ENCODE results near the gene HSFX4. TPM values are rescaled to one million over a fixed set of nuclear protein-coding genes. Genes with fewer than 3 reads are reported as not detected.
A peak's percentile ranks its signal among the peaks of the same experiment; 100 is the strongest.

Gene HSFX4
- total and polyA plus RNA-seq, 7 donors, result 0.08 TPM; not detected in 6

DNA sequence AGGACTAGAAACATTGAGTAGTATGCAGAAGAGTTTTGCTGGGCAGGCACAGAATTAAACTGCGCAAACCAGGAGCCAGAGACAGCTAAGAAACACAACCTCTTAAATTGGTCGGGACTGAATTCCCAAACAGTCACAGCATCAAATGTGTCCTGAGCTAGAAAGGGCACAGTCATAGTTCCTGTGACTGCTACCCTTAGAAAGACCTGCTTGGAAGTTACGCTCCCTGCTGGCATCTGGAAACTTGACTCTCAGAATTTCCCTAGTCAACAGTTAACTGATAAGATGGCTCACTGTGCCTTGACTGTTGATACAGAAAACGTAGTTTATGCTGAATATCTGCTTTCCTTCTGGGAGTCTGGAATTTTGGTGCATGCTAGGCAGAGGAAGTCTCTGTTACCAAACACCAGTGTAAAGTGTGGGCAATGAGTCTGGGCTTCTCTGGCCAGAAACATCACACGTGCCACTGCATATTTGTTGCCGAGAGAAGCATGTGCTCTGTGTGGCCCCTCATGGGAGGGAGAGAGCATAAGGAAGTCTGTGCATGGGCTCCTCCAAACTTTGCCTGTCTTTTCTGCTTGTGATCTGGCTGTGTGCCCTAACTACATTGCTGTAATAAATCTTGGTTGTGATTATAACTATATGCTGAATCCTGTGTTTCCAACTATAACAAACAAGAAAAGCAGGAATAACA lies 20.5 kb downstream of the HSFX4 start:
- H3K4me1 ChIP-seq, result peaks cover 6% of the 10 kb centered on the region
- no peak for DNase-seq
- no peaks in the 10 kb centered on the region for H3K9me3 ChIP-seq
- 30 to 43% (median 41%) methylated on average over 6 of the region's 6 CpGs for WGBS, 3 donors
- peak; percentile 50 to 76 (median 64) for ATAC-seq
- no peak overlapping the region for H3K4me3 ChIP-seq
- intact Hi-C loops (cut with DNase I), result loop anchor here (10.0 kb wide), 3 partner anchors 265 to 735 kb away; no protein-coding TSS in a partner anchor
- no peak for TF ChIP-seq CTCF (IDR thresholded peaks at IDR 0.05)
- H3K36me3 ChIP-seq (ENCODE audit: insufficient read depth in 1 of 2, low read depth in 1 of 2), result peaks cover 3 to 24% of the 10 kb centered on the region in 2 donors
- H3K27ac ChIP-seq, result peak overlapping the region; percentile 50
- no peaks in the 10 kb centered on the region for H3K27me3 ChIP-seq (ENCODE audit: insufficient read depth in 3 of 3, low read length in 2 of 3)

DNA sequence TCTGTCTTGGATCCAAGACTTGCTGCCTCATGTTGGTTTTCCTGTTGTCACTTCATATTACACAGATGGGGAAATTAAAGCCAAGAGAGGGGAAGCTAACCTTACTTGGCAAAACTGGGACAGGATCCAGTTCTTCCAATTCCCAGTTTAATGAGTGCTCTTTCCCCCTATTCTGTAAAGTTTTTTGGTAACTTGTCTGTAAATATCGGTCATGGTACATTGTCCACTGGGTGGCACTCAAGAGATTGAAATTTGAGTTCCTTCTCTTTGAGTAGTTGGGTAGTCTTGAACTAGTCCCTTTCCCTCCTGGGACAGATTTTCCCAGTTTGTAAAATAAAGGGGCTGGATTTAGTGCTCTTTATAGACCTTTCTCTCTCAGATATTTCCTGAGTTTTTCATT lies 21.3 kb downstream of the HSFX4 start:
- DNase-seq, result no peak
- peaks cover 3 to 24% of the 10 kb centered on the region in 2 donors for H3K36me3 ChIP-seq (ENCODE audit: insufficient read depth in 1 of 2, low read depth in 1 of 2)
- intact Hi-C loops (cut with DNase I), result loop anchor here (10.0 kb wide), 3 partner anchors 264 to 734 kb away; no protein-coding TSS in a partner anchor
- no peak overlapping the region for H3K4me3 ChIP-seq
- no peaks in the 10 kb centered on the region for H3K27me3 ChIP-seq (ENCODE audit: insufficient read depth in 3 of 3, low read length in 2 of 3)
- peak overlapping the region; percentile 50 for H3K27ac ChIP-seq
- H3K4me1 ChIP-seq, result peaks cover 6% of the 10 kb centered on the region
- peak in 3 of 4 donors; percentile 58 to 77 (median 60) for ATAC-seq
- no peaks in the 10 kb centered on the region for H3K9me3 ChIP-seq
- WGBS, 3 donors, result 3 to 23% (median 9%) methylated on average over 1 of the region's 1 CpG
- peak; percentile 41 for TF ChIP-seq CTCF (IDR thresholded peaks at IDR 0.05)

DNA sequence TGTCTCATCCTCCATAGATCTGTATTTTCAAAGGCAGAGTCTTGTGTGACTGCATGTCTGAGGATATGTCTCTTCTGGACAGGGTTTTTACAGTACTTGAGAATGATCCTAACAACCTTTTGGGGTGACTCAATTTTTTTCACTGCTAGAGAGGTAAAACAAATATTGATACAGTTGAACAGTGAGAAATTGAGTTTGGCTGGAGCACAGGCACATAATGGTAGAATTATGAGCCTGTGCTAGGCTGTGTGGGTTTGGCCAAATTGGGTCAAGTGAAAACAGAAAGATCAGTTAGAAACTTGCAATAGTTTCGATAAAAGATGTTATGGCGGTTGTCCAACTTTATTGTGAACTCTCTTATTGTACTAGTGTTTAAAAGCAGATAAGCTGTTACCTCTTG lies 32.2 kb downstream of the HSFX4 start:
- Histone ChIP-seq H3K36me3 (ENCODE audit: insufficient read depth in 1 of 2, low read depth in 1 of 2) (peaks cover 0 to 30% of the 10 kb centered on the region in 2 donors), H3K27ac (no peak overlapping the region), H3K4me1 (no peaks in the 10 kb centered on the region), H3K4me3 (no peak overlapping the region), H3K27me3 (ENCODE audit: insufficient read depth in 3 of 3, low read length in 2 of 3) (no peaks in the 10 kb centered on the region), H3K9me3 (no peaks in the 10 kb centered on the region)
- ATAC-seq (no peak), DNase-seq (no peak)
- intact Hi-C loops (cut with DNase I), result loop anchor here (5.0 to 10.0 kb wide), 4 partner anchors 396 to 753 kb away; partner anchors contain the start of gene MAMLD1 (in 1 of the 2)
- 84 to 92% (median 86%) methylated on average over 2 of the region's 2 CpGs for WGBS, 3 donors
- no peak for TF ChIP-seq CTCF (IDR thresholded peaks at IDR 0.05)

DNA sequence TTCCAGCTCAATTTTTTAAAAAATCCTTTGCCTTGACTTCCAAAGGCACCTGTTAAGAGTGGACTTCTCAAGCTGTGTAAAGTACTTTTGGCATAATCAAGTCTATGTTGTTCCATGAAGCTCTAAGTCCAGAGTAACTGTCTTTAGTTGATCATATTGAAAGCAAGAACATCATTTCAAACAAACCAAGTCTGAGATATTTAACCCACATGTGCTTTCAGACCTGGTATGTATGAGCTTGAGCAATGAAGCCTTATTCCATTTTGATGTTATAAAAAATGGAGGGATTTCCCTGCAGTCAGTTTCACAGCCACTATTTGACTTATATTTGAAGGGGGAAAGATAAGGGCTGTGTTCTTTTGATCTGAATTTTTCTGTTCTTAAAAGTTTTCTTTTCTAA lies 32.6 kb downstream of the HSFX4 start:
- H3K4me1 ChIP-seq, result no peaks in the 10 kb centered on the region
- no peak overlapping the region for H3K27ac ChIP-seq
- no peak overlapping the region for H3K4me3 ChIP-seq
- peaks cover 0 to 28% of the 10 kb centered on the region in 2 donors for H3K36me3 ChIP-seq (ENCODE audit: insufficient read depth in 1 of 2, low read depth in 1 of 2)
- TF ChIP-seq CTCF (IDR thresholded peaks at IDR 0.05), result no peak
- H3K9me3 ChIP-seq, result no peaks in the 10 kb centered on the region
- H3K27me3 ChIP-seq (ENCODE audit: insufficient read depth in 3 of 3, low read length in 2 of 3), result no peaks in the 10 kb centered on the region
- intact Hi-C loops (cut with DNase I), result loop anchor here (5.0 to 10.0 kb wide), 4 partner anchors 395 to 753 kb away; partner anchors contain the start of gene MAMLD1 (in 1 of the 2)
- no peak for DNase-seq
- no peak for ATAC-seq
